HUES6 (cell line): ENCODE data around the gene GRIK2.

Experiments
- H3K27ac ChIP-seq: 2 replicates; pipeline ENCODE4 v1.7.0; 2013; ENCODE audit warnings: low read depth, mild to moderate bottlenecking, low read length, inconsistent platforms
- H3K27me3 ChIP-seq: 2 replicates; pipeline ENCODE4 v1.6.1; 2013; ENCODE audit warnings: low read length; ENCODE audit not compliant: control insufficient read depth, insufficient read depth
- H3K36me3 ChIP-seq: 2 replicates; pipeline ENCODE4 v1.6.1; 2013; ENCODE audit warnings: low read length; ENCODE audit not compliant: control insufficient read depth, insufficient read depth
- H3K4me1 ChIP-seq: 2 replicates; pipeline ENCODE4 v1.6.1; 2013; ENCODE audit warnings: low read length; ENCODE audit not compliant: control insufficient read depth, insufficient read depth
- H3K4me3 ChIP-seq: 2 replicates; pipeline ENCODE4 v1.5.1; 2013; ENCODE audit warnings: low read depth, low read length
- H3K9ac ChIP-seq: one replicate; pipeline ENCODE4 v1.6.1; 2013; ENCODE audit warnings: mild to moderate bottlenecking, low read length
- H3K9me3 ChIP-seq: 2 replicates; pipeline ENCODE4 v1.6.1; 2013; ENCODE audit warnings: low read depth, low read length; ENCODE audit not compliant: control insufficient read depth, insufficient read depth

GRIK2 gene

GRCh38 chr6:101666256-101666655 is 272.7 kb downstream of the GRIK2 start:
- no peak overlapping the region for H3K9ac ChIP-seq
- no peaks in the 10 kb centered on the region for H3K27me3 ChIP-seq
- H3K4me1 ChIP-seq: no peaks in the 10 kb centered on the region
- H3K4me3 ChIP-seq: no peak overlapping the region
- no peaks in the 10 kb centered on the region for H3K36me3 ChIP-seq
- H3K27ac ChIP-seq: no peak overlapping the region
- H3K9me3 ChIP-seq: peaks cover 15% of the 10 kb centered on the region

GRCh38 chr6:101668496-101669030 is 275.1 kb downstream of the GRIK2 start:
- Histone ChIP-seq H3K9ac (no peak overlapping the region), H3K27me3 (no peaks in the 10 kb centered on the region), H3K27ac (no peak overlapping the region), H3K36me3 (no peaks in the 10 kb centered on the region), H3K9me3 (peaks cover 12% of the 10 kb centered on the region), H3K4me3 (no peak overlapping the region), H3K4me1 (no peaks in the 10 kb centered on the region)

GRCh38 chr6:101676187-101676586 is 282.7 kb downstream of the GRIK2 start:
- Histone ChIP-seq H3K27me3 (no peaks in the 10 kb centered on the region), H3K9ac (no peak overlapping the region), H3K4me3 (no peak overlapping the region), H3K36me3 (no peaks in the 10 kb centered on the region), H3K4me1 (no peaks in the 10 kb centered on the region; the same call in 1 of the 2 replicates), H3K27ac (no peak overlapping the region), H3K9me3 (no peaks in the 10 kb centered on the region)

- no peaks in the 10 kb centered on the region for H3K9me3 ChIP-seq
- peaks cover 9% of the 10 kb centered on the region; the same call in 1 of the 2 replicates for H3K4me1 ChIP-seq
- H3K9ac ChIP-seq: no peak overlapping the region
- no peaks in the 10 kb centered on the region for H3K27me3 ChIP-seq
- H3K4me3 ChIP-seq: no peak overlapping the region
- H3K36me3 ChIP-seq: no peaks in the 10 kb centered on the region
- H3K27ac ChIP-seq: no peak overlapping the region
These were observed 289.4 kb downstream of the GRIK2 start for GRCh38 chr6:101682937-101683336.

- Histone ChIP-seq H3K27me3 (no peaks in the 10 kb centered on the region), H3K4me3 (no peak overlapping the region), H3K36me3 (no peaks in the 10 kb centered on the region), H3K9me3 (no peaks in the 10 kb centered on the region), H3K27ac (no peak overlapping the region), H3K9ac (no peak overlapping the region), H3K4me1 (peaks cover 9% of the 10 kb centered on the region; the same call in 1 of the 2 replicates)
These were observed 290.4 kb downstream of the GRIK2 start for GRCh38 chr6:101683884-101684283.

GRCh38 chr6:101686653-101687052 is 293.1 kb downstream of the GRIK2 start:
- no peak overlapping the region for H3K27ac ChIP-seq
- no peak overlapping the region for H3K4me3 ChIP-seq
- no peaks in the 10 kb centered on the region for H3K27me3 ChIP-seq
- no peak overlapping the region for H3K9ac ChIP-seq
- H3K36me3 ChIP-seq: no peaks in the 10 kb centered on the region
- H3K9me3 ChIP-seq: no peaks in the 10 kb centered on the region
- peaks cover 6% of the 10 kb centered on the region; the same call in 1 of the 2 replicates for H3K4me1 ChIP-seq

- Histone ChIP-seq H3K9ac (no peak overlapping the region), H3K27me3 (no peaks in the 10 kb centered on the region), H3K36me3 (no peaks in the 10 kb centered on the region), H3K9me3 (no peaks in the 10 kb centered on the region), H3K27ac (no peak overlapping the region), H3K4me3 (no peak overlapping the region), H3K4me1 (no peaks in the 10 kb centered on the region)
These were observed 295.6 kb downstream of the GRIK2 start for GRCh38 chr6:101689156-101689555.

- no peaks in the 10 kb centered on the region for H3K27me3 ChIP-seq
- H3K9ac ChIP-seq: no peak overlapping the region
- no peak overlapping the region for H3K27ac ChIP-seq
- no peaks in the 10 kb centered on the region for H3K4me1 ChIP-seq
- no peaks in the 10 kb centered on the region for H3K9me3 ChIP-seq
- no peak overlapping the region for H3K4me3 ChIP-seq
- no peaks in the 10 kb centered on the region for H3K36me3 ChIP-seq
These were observed 296.2 kb downstream of the GRIK2 start for GRCh38 chr6:101689695-101690094.

GRCh38 chr6:101700655-101701054 is 307.1 kb downstream of the GRIK2 start:
- H3K4me1 ChIP-seq: peaks cover 14% of the 10 kb centered on the region
- H3K27ac ChIP-seq: no peak overlapping the region

GRCh38 chr6:101703311-101703710 is 309.8 kb downstream of the GRIK2 start:
- Histone ChIP-seq H3K4me1 (peaks cover 10% of the 10 kb centered on the region), H3K9me3 (no peaks in the 10 kb centered on the region), H3K36me3 (no peaks in the 10 kb centered on the region), H3K4me3 (no peak overlapping the region), H3K27me3 (no peaks in the 10 kb centered on the region), H3K27ac (no peak overlapping the region), H3K9ac (no peak overlapping the region)

More at GRCh38 chr6:101700655-101701054, 307.1 kb downstream of the GRIK2 start:
- H3K9ac ChIP-seq: no peak overlapping the region
- H3K36me3 ChIP-seq: no peaks in the 10 kb centered on the region
- H3K9me3 ChIP-seq: no peaks in the 10 kb centered on the region
- no peak overlapping the region for H3K4me3 ChIP-seq
- H3K27me3 ChIP-seq: no peaks in the 10 kb centered on the region

- no peaks in the 10 kb centered on the region for H3K9me3 ChIP-seq
- H3K9ac ChIP-seq: no peak overlapping the region
- no peak overlapping the region for H3K27ac ChIP-seq
- H3K4me1 ChIP-seq: peaks cover 5% of the 10 kb centered on the region
- no peak overlapping the region for H3K4me3 ChIP-seq
- H3K36me3 ChIP-seq: no peaks in the 10 kb centered on the region
- H3K27me3 ChIP-seq: no peaks in the 10 kb centered on the region
These were observed 312.4 kb downstream of the GRIK2 start for GRCh38 chr6:101705866-101706265.

- Histone ChIP-seq H3K4me1 (no peaks in the 10 kb centered on the region), H3K36me3 (no peaks in the 10 kb centered on the region), H3K9me3 (no peaks in the 10 kb centered on the region), H3K9ac (no peak overlapping the region), H3K4me3 (no peak overlapping the region), H3K27me3 (no peaks in the 10 kb centered on the region), H3K27ac (no peak overlapping the region)
These were observed 313.1 kb downstream of the GRIK2 start for GRCh38 chr6:101706576-101706975.
